GM04503 (cell line): Measurements from ENCODE around the gene ARHGDIB.

Source experiments
- DNase-seq: peaks from one replicate; pipeline ENCODE4 v3.0.0-alpha.2; 2012; ENCODE audit warnings: low read depth

ARHGDIB gene

DNA sequence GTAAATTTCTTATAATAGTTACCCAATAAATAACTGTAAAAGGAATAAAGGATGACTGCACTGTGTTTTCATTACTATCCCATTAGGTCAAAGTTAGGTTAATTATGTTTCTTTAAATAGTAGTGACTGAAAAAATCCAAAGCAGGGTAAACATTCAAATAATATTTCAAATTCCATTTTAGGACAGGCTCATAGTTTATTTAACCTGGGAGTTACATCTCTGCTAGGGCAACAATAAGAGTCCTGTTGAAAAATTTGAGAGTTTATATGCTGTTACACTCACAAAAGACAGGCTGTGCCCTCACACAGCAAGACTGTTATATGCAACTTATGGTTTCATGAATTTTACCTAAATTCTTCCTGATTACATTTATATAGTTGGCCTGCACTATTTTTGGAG is 31.1 kb downstream of the ARHGDIB start:
- no peak for DNase-seq

GRCh38 chr12:14928931-14929330 is 32.5 kb downstream of the ARHGDIB start:
- no peak for DNase-seq

GRCh38 chr12:14927267-14927666 is 34.1 kb downstream of the ARHGDIB start:
- no peak for DNase-seq

GRCh38 chr12:14924541-14924940 is 36.9 kb downstream of the ARHGDIB start:
- no peak for DNase-seq

DNA sequence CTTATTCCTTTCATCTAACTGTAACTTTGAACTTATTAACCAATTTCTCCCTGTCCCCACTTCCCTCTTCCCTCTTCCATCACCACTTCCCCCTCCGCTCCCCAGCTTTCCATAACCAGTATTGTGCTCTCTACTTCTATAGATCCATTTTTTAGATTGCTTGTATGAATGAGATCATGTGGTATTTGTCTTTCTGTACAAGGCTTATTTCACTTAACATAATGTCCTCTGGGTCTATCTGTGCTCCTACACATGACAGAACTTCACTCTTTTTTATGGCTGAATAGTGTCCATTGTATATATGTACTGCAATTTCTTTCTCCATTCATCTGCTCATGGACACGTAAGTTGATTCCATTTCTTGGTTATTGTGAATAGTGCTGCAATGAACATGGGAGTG is 37.5 kb downstream of the ARHGDIB start:
- DNase-seq, result no peak

DNA sequence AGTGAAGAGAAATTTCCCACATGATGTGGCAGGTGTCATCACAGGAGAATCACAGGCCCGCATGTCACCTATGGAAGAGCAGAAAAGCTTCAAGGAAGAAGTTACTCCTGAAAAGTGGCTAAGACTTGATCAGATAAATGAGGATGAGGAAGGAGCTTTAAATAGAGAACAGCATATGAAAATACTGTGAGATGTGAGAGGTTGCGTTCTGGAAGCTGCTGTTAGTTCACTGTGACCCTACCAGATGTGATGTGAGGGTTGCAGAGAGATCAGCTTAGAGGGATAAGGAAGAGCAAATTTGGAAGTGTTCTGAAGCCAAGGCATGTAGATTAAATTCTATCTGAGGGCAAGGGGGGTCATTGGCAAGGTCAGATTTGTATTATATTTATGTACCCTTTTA is 40.2 kb downstream of the ARHGDIB start:
- DNase-seq, result no peak

DNA sequence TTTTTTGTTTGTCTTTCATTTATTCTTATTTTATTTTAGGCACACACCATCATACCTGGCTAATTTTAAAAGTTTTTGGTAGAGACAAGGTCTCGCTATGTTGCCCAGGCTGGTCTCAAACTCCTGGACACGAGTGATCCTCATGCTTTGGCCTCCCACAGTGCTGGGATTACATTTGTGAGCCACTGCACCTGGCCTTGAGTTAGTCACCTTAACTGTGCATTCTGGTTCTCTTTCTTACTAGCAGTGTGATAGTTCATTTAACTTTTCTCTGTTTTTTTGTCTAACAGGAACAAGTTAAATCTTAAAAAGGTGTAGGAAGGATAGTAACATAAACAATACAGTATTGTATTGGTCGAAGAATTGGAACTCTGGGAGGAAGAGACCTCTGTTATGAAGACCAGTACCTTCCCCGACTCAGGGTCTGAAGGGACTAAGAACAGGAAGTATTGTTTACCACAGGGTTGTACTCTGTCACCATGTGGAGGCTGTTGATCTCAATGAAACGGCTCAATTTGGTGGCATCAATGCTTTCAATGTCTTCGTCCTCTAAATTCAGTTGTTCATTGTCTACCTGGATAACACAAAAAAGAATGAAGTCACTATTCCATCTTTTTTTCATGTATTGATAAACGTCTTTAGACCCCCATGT is 40.8 kb downstream of the ARHGDIB start:
- DNase-seq, result no peak

- no peak for DNase-seq
These were observed 41.9 kb downstream of the ARHGDIB start for GRCh38 chr12:14919455-14919854.

- DNase-seq, result no peak
These were observed 45.7 kb downstream of the ARHGDIB start for GRCh38 chr12:14915736-14916135.

- DNase-seq, result no peak
These were observed 48.0 kb downstream of the ARHGDIB start for GRCh38 chr12:14913381-14913781.

- no peak for DNase-seq
These were observed 50.3 kb downstream of the ARHGDIB start for GRCh38 chr12:14911131-14911530.

GRCh38 chr12:14910090-14910915 is 51.1 kb downstream of the ARHGDIB start:
- no peak for DNase-seq

- no peak for DNase-seq
These were observed 53.4 kb downstream of the ARHGDIB start for GRCh38 chr12:14907953-14908352.

- no peak for DNase-seq
These were observed 55.3 kb downstream of the ARHGDIB start for GRCh38 chr12:14906114-14906513.

GRCh38 chr12:14905269-14906004 is 56.0 kb downstream of the ARHGDIB start:
- DNase-seq, result no peak

GRCh38 chr12:14904854-14905253 is 56.5 kb downstream of the ARHGDIB start:
- no peak for DNase-seq

DNA sequence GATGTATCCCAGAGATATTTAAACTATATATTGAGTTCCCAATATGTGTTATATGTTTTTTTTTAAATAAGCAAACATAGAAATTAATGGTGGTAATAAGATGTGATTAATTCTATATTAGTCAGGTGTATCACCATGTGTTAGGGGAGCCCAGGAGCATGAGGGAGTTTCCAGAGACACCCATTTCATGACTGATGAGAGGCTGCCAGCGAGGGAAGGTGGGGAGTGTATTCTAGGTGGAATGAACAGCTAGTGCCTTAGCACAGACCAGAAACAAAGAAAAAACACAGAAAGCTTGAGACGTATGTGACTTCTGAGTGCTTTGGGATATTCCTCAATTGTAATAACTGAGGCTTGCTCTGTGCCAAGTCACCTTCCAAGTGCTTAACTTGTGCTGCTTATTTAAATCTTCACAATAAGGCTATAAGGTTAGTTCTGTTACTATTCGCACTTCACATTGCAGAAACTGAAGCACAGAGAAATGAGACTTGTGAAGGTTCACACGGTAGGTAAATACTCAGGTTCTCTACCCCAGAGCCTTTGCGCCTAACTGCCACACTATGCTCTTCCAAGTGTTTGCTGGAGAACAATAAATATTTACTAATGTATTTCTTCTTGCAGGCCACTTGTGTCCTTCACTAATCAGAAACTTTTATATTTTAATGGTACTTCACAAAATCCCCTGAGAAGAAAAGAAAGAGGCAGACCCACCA is 57.9 kb downstream of the ARHGDIB start:
- no peak for DNase-seq

- no peak for DNase-seq
These were observed 58.9 kb downstream of the ARHGDIB start for GRCh38 chr12:14902465-14902864.

DNA sequence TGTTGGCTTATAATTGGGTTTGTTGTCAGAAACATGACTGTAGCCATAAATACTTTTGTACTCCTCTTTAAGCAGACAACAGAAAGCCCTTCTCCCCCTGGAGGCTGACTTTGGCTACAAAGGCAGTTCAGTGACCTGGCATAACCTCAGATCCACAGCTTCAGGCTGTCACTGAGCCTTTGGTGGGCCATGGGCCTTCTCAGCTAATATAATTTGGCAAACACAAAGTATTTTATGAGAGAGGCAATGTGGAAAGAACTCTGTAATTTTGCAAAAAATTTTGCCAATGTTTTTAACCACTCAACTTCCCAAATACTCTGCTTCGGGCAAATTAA is 60.2 kb downstream of the ARHGDIB start:
- no peak for DNase-seq

- DNase-seq, result no peak
These were observed 60.7 kb downstream of the ARHGDIB start for GRCh38 chr12:14900521-14901227.

DNA sequence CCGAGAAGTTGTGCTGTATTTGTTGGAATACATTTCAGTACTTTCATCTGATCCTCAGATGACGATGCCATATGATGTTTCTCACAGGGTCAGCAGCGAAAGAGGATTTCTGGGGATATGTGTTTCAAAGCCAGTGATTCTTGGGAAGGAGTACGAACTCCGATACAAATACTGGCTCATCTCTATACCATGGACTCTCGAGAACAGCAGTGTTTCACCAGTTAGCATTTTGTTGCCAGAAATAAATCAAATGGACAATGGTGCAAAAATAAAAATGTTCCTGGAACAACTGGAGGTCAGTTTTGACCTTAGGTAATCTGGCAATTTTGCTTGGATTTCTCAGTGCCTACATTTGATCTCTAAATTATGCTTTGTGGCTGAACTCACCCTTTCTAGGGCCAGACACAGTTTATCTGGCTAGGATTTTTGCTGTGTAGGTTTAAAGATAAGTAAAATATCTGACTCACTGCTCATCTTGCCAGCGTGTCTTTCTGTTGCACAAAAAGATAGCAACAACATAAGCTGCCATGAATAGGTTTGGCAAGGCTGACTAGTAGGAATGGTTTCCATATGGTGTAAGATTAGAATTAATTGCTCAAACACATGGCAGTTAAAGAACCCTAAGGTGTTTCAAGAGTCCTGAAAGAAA is 64.8 kb downstream of the ARHGDIB start:
- DNase-seq, result no peak
